Head of caudate nucleus (tissue), 42 donors: ENCODE data around the gene TPPP3.
"Not testable (repeated sequence)": the region's sequence is repeated elsewhere in the genome, so short reads cannot be mapped to it uniquely, and the experiment has no call there.

ENCODE experiments used
- DNase-seq, 42 donors: peaks; one replicate each; pipeline versions ENCODE4 v3.0.0 to v3.0.0-alpha.2; 2020 to 2021; ENCODE audit warnings: mixed read lengths in 7 of 42
- intact Hi-C: fragments of 100-400 bp; cut with DNase I; formaldehyde crosslinking; loops from one replicate; pipeline ENCODE4 v1.15.0; 2022

Gene TPPP3

GRCh38 chr16:67395105-67395457 is 1.8 kb upstream of the TPPP3 start:
- DNase-seq, result no peak
- intact Hi-C loops, result no loop called here

GRCh38 chr16:67394155-67395104 is 1.1 kb upstream of the TPPP3 start:
- intact Hi-C loops, result no loop called here
- peak in 2 of 42 donors; percentile 8 to 45 for DNase-seq

GRCh38 chr16:67393788-67394154 is 473 bp upstream of the TPPP3 start:
- intact Hi-C loops, result no loop called here
- DNase-seq, result no peak

GRCh38 chr16:67392301-67393059 is 818 bp downstream of the TPPP3 start:
- DNase-seq, result no peak
- intact Hi-C loops, result no loop called here

- peak; percentile 86 to 98 (median 95) for DNase-seq
- intact Hi-C loops, result no loop called here
These were observed 1.6 kb downstream of the TPPP3 start for GRCh38 chr16:67391424-67392300.

GRCh38 chr16:67390816-67391423 is 2.4 kb downstream of the TPPP3 start:
- DNase-seq, result peak in 4 of 42 donors; percentile 22 to 32 (median 28)
- intact Hi-C loops, result no loop called here

- DNase-seq, result peak; percentile 37 to 83 (median 68)
- intact Hi-C loops, result no loop called here
These were observed 3.1 kb downstream of the TPPP3 start for GRCh38 chr16:67389911-67390815.

- peak in 3 of 42 donors; percentile 25 to 34 (median 27) for DNase-seq
- intact Hi-C loops, result no loop called here
These were observed 4.7 kb downstream of the TPPP3 start for GRCh38 chr16:67388591-67388990.

GRCh38 chr16:67388191-67388590 is 5.1 kb downstream of the TPPP3 start:
- DNase-seq, result peak in 3 of 42 donors; percentile 4 to 33 (median 16)
- intact Hi-C loops, result no loop called here

- peak in 3 of 42 donors; percentile 16 to 37 (median 23) for DNase-seq
- intact Hi-C loops, result no loop called here
These were observed 5.7 kb downstream of the TPPP3 start for GRCh38 chr16:67387479-67388079.

- intact Hi-C loops, result no loop called here
- peak in 2 of 42 donors; percentile 29 to 31 for DNase-seq
These were observed 6.3 kb downstream of the TPPP3 start for GRCh38 chr16:67386861-67387455.

- DNase-seq, result peak in 1 of 42 donors; percentile 16
- intact Hi-C loops, result no loop called here
These were observed 8.4 kb downstream of the TPPP3 start for GRCh38 chr16:67384778-67385510.

- intact Hi-C loops, result no loop called here
These were observed 10.0 kb downstream of the TPPP3 start for GRCh38 chr16:67383284-67383683.

GRCh38 chr16:67378642-67379041 is 14.7 kb downstream of the TPPP3 start:
- intact Hi-C loops, result no loop called here
- no peak for DNase-seq

More at GRCh38 chr16:67383284-67383683, 10.0 kb downstream of the TPPP3 start:
- peak in 1 of 42 donors; percentile 31 for DNase-seq

- DNase-seq, intact Hi-C loops: not testable (repeated sequence)
These were observed 17.3 kb downstream of the TPPP3 start for GRCh38 chr16:67376012-67376411.

GRCh38 chr16:67372664-67373063 is 20.6 kb downstream of the TPPP3 start:
- intact Hi-C loops, result no loop called here
- peak in 2 of 42 donors; percentile 63 for DNase-seq
